Nephron progenitor cell (in vitro differentiated cells): ENCODE data around the gene ARID1B.

ENCODE experiments used
- DNase-seq: peaks from one replicate; pipeline ENCODE4 v3.0.0; 2021
- H3K27ac Mint-ChIP-seq: 2 replicates; pipeline ENCODE4 v1.8.0; 2021; ENCODE audit warnings: mild to moderate bottlenecking, moderate library complexity, mixed read lengths
- H3K27me3 Mint-ChIP-seq: 2 replicates; pipeline ENCODE4 v1.8.0; 2021; ENCODE audit warnings: mild to moderate bottlenecking, low read depth, mixed read lengths; ENCODE audit not compliant: poor library complexity
- H3K36me3 Mint-ChIP-seq: 2 replicates; pipeline ENCODE4 v1.8.0; 2021; ENCODE audit warnings: low read depth, mixed read lengths
- H3K4me1 Mint-ChIP-seq: 2 replicates; pipeline ENCODE4 v1.8.0; 2021; ENCODE audit warnings: mixed read lengths
- H3K4me3 Mint-ChIP-seq: 2 replicates; pipeline ENCODE4 v1.8.0; 2021; ENCODE audit warnings: mild to moderate bottlenecking, moderate library complexity, mixed read lengths
- H3K9me3 Mint-ChIP-seq: 2 replicates; pipeline ENCODE4 v1.8.0; 2021; ENCODE audit warnings: mild to moderate bottlenecking, moderate library complexity, mixed read lengths
- CTCF ChIP-seq: fragments of 200-600 bp; sonication (generic); IDR thresholded peaks from 2 replicates; pipeline ENCODE4 v1.5.0; 2021; ENCODE audit warnings: antibody characterized with exemption

ARID1B gene

GRCh38 chr6:156783958-156784357 is 6.8 kb downstream of the ARID1B start:
- peak overlapping the region; percentile 90 for H3K4me3 Mint-ChIP-seq
- DNase-seq = no peak
- peaks cover 10% of the 10 kb centered on the region for H3K36me3 Mint-ChIP-seq
- no peak overlapping the region for H3K27ac Mint-ChIP-seq
- no peak for TF ChIP-seq CTCF
- H3K9me3 Mint-ChIP-seq = no peaks in the 10 kb centered on the region
- H3K4me1 Mint-ChIP-seq = peaks cover 66% of the 10 kb centered on the region
- no peaks in the 10 kb centered on the region for H3K27me3 Mint-ChIP-seq

GRCh38 chr6:156786652-156787051 is 9.5 kb downstream of the ARID1B start:
- Mint-ChIP-seq H3K4me1 (peaks cover 77% of the 10 kb centered on the region), H3K4me3 (no peak overlapping the region), H3K36me3 (peaks cover 10% of the 10 kb centered on the region), H3K27ac (no peak overlapping the region), H3K9me3 (no peaks in the 10 kb centered on the region), H3K27me3 (no peaks in the 10 kb centered on the region)
- no peak for DNase-seq
- no peak for TF ChIP-seq CTCF

- Mint-ChIP-seq H3K27me3 (no peaks in the 10 kb centered on the region), H3K4me3 (no peak overlapping the region), H3K4me1 (peaks cover 76% of the 10 kb centered on the region), H3K27ac (peak overlapping the region; percentile 16), H3K9me3 (no peaks in the 10 kb centered on the region), H3K36me3 (peaks cover 10% of the 10 kb centered on the region)
- TF ChIP-seq CTCF = no peak
- no peak for DNase-seq
Measured at GRCh38 chr6:156787569-156788492, 10.7 kb downstream of the ARID1B start.

GRCh38 chr6:156789081-156789943 is 12.1 kb downstream of the ARID1B start:
- Mint-ChIP-seq H3K4me3 (no peak overlapping the region), H3K36me3 (peaks cover 10% of the 10 kb centered on the region), H3K27me3 (peaks cover 3% of the 10 kb centered on the region), H3K27ac (no peak overlapping the region), H3K4me1 (peaks cover 65% of the 10 kb centered on the region), H3K9me3 (no peaks in the 10 kb centered on the region)
- DNase-seq = no peak
- TF ChIP-seq CTCF = no peak

- Mint-ChIP-seq H3K4me1 (peaks cover 73% of the 10 kb centered on the region), H3K27ac (no peak overlapping the region), H3K36me3 (peaks cover 6% of the 10 kb centered on the region)
Measured at GRCh38 chr6:156790711-156791319, 13.6 kb downstream of the ARID1B start.

More at GRCh38 chr6:156790711-156791319, 13.6 kb downstream of the ARID1B start:
- TF ChIP-seq CTCF = no peak
- no peaks in the 10 kb centered on the region for H3K9me3 Mint-ChIP-seq
- peak overlapping the region; percentile 10 for H3K4me3 Mint-ChIP-seq
- no peak for DNase-seq
- peaks cover 3% of the 10 kb centered on the region for H3K27me3 Mint-ChIP-seq
